ENCODE data around the gene PTOV1.
A peak's percentile ranks its signal among the peaks of the same experiment; 100 is the strongest.

PTOV1 gene

DNA sequence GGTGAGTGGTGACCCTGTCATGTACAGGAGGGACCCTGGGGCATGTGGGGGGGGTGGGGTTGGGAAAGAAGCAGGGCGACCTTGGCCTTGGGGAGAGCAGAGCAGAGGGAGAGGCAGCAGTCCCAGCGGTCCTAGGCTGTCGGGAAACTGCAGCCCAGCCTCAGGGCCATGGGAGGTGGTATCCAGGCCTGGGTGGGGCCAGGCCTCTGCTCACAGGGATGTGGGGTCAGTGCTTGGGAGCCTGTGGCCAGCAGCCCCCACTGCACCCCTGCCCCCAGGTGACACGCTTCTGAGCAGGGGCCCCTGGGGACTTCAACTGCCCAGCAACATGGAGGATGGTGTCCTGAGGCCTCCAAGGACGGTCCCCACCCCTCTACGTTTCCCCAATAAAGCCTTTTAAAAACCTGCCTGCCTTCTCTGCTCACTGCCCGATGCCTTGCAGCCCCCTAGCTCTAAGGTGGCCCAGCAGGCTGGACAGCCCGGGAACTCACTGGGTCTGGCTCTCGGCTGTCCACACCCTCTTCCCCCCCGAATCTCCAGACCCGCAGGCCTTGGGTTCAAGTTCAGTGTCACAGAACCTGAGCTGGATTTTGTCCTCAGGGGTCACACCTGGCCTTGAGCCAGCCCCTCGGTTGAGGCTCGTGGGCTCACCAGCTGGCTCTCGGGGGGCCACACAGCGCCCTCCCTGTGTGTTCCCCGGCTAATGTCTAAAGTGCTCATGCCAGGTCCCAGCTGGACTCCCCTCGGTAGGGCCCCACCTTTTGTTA lies 9.6 kb downstream of the PTOV1 start:
- Histone ChIP-seq H2AFZ (ENCODE audit: low read length, unreplicated experiment) (no peak overlapping the region), H3K27ac (ENCODE audit: low read depth, low read length) (no peak overlapping the region), H3K4me3 (ENCODE audit: low read depth, low read length) (no peak overlapping the region), H3K36me3 (ENCODE audit: insufficient read depth, low read length) (no peaks in the 10 kb centered on the region), H3K27me3 (ENCODE audit: insufficient read depth, low read length) (no peaks in the 10 kb centered on the region), H3K4me1 (ENCODE audit: control insufficient read depth, insufficient read depth, low read length, unreplicated experiment) (peaks cover 15% of the 10 kb centered on the region), H3K79me2 (ENCODE audit: control insufficient read depth, insufficient read depth, low read length, unreplicated experiment) (peaks cover 11% of the 10 kb centered on the region)

DNA sequence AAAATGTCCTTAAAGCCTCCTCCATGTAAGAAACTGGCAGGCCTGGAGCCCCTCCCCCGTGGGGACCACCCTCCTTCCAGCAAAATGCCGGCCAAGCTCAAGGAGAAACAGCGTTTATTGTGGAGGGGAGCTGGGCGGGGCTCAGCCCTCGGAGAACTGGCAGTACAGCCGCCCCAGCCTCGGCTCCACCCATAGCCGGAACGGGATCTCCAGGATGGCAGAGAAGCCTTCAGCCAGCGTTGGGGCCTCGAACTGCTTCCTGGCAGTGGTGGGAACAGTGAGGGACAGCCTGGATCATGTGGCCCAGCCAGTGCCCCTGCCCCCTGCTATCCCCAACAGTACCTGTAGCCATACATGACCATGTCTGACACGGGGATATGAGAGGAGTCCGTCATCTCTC lies 10.1 kb downstream of the PTOV1 start:
- H2AFZ ChIP-seq (ENCODE audit: low read length, unreplicated experiment) = no peak overlapping the region
- H3K79me2 ChIP-seq (ENCODE audit: control insufficient read depth, insufficient read depth, low read length, unreplicated experiment) = peaks cover 13% of the 10 kb centered on the region
- H3K27ac ChIP-seq (ENCODE audit: low read depth, low read length) = no peak overlapping the region
- peaks cover 19% of the 10 kb centered on the region for H3K4me1 ChIP-seq (ENCODE audit: control insufficient read depth, insufficient read depth, low read length, unreplicated experiment)
- no peak overlapping the region for H3K4me3 ChIP-seq (ENCODE audit: low read depth, low read length)
- no peaks in the 10 kb centered on the region for H3K27me3 ChIP-seq (ENCODE audit: insufficient read depth, low read length)
- H3K36me3 ChIP-seq (ENCODE audit: insufficient read depth, low read length) = no peaks in the 10 kb centered on the region

DNA sequence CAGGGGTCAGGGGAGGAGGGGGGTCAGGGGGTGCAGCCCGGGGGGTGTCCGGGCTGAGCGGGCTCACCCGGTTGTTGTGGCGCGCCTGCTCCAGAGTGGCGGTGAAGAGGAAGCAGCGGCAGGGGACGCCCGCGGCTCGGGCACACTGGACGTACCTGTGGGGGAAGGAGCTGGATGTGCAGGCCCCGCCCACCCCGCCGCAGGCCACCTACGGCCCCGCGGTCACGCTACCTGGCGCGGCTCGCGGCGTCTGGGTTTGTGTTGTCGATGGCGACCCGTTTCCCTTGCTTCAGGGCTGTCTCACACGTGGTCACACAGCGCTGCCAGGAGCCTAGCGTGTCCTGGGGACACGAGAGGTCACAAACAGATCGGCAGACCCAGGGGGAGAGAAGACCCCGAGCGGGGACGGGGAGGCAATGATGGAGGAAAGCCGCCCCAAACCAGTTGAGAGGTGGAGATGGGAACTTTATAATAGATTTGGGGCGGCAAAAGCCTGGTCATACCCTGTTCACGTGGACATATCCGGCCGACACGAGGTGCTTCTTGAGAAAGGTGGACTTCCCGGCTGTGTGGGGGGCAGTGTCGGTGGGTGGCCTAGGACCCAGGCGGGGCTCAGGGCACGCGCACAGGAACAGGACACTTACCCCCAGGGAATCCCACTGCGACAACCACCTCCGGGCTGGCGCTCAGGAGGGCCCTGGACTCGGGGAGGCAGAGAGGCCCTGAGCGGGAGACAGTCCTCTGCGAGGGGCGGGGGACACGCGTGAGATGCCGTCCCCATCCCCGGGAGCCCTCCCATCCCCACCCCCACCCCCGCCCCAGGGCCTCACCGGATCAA lies 10.8 kb downstream of the PTOV1 start:
- peaks cover 20% of the 10 kb centered on the region for H3K79me2 ChIP-seq (ENCODE audit: control insufficient read depth, insufficient read depth, low read length, unreplicated experiment)
- H3K27ac ChIP-seq (ENCODE audit: low read depth, low read length) = no peak overlapping the region
- peaks cover 23% of the 10 kb centered on the region for H3K4me1 ChIP-seq (ENCODE audit: control insufficient read depth, insufficient read depth, low read length, unreplicated experiment)
- H3K27me3 ChIP-seq (ENCODE audit: insufficient read depth, low read length) = no peaks in the 10 kb centered on the region
- no peak overlapping the region for H3K4me3 ChIP-seq (ENCODE audit: low read depth, low read length)
- H2AFZ ChIP-seq (ENCODE audit: low read length, unreplicated experiment) = no peak overlapping the region
- no peaks in the 10 kb centered on the region for H3K36me3 ChIP-seq (ENCODE audit: insufficient read depth, low read length)

DNA sequence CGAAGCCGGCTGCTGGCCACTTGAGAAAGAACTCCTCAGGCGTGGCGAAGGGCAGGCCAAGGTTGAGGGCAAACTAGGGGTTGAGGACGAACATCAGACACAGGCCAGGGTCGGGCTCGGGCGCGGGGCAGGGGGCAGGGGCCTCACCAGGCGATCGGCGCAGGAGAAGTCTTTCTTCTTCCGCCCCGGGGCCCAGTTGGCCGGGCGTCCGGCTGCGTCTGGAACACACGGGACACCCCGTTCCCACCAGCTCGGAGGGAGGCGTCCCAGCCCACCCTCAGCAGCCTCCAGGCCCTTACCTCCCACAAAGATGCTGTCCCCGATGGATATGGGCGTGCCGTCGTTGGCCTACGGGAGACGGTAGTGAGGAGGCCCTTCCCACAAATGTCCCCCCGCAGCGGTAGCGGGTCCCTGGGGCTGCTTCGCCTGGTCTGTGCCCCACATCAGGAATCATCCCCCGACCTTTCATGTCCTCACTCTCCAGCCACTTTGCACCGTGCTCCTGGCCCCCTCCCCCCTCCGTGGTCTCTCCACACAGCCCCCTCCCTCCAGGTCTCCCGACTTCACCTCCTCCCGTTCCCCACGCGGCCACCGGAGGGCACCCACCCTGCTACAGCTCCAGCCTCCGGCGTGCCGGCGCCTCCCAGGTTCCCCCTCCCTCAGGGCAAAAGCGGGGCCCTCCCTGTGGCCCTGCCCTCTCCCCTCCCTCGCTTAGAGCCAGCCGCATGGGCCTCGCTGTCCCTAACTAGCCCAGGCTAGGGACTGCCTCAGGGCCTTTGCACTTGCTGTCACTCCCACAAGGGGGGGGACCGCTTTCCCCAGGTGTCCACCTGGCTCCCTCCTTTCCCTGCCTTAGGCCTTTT lies 11.7 kb downstream of the PTOV1 start:
- Histone ChIP-seq H2AFZ (ENCODE audit: low read length, unreplicated experiment) (no peak overlapping the region), H3K79me2 (ENCODE audit: control insufficient read depth, insufficient read depth, low read length, unreplicated experiment) (peaks cover 20% of the 10 kb centered on the region), H3K4me1 (ENCODE audit: control insufficient read depth, insufficient read depth, low read length, unreplicated experiment) (peaks cover 23% of the 10 kb centered on the region), H3K27ac (ENCODE audit: low read depth, low read length) (no peak overlapping the region), H3K27me3 (ENCODE audit: insufficient read depth, low read length) (no peaks in the 10 kb centered on the region), H3K36me3 (ENCODE audit: insufficient read depth, low read length) (no peaks in the 10 kb centered on the region), H3K4me3 (ENCODE audit: low read depth, low read length) (no peak overlapping the region)

DNA sequence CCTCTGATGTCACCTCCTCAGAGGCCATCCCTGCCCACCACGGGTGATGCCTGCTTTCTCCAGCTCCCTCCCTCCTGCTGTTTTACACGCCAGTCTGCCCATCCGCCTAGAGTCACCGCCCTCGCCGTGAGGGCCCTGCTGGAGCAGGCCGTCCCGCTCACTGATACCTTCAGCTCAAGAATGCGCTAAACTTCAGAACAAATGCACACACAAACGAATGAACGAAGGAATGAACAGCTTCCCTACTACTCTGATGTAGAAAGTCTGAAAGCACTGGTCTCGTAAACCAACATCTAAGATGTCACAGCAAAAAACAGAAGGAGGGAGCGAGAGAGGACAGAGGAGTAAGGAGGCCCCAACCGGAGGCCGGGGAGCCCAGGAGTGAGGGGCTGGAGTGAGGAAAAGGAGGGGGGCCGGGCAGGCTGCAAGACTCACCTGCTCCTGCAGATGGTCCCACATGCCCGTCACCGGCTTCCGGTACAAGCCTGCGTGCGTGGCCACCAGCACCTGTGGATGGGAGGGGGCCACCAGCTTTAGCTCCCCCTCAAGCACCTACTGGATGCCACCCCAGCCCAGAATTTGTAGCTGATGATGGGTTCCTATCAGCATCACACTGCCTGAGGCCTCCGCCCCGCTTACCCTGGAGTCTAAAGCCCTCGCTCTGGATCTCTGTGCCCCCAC lies 12.4 kb downstream of the PTOV1 start:
- Histone ChIP-seq H3K27me3 (ENCODE audit: insufficient read depth, low read length) (no peaks in the 10 kb centered on the region), H3K4me3 (ENCODE audit: low read depth, low read length) (no peak overlapping the region), H3K36me3 (ENCODE audit: insufficient read depth, low read length) (no peaks in the 10 kb centered on the region), H3K27ac (ENCODE audit: low read depth, low read length) (no peak overlapping the region), H3K4me1 (ENCODE audit: control insufficient read depth, insufficient read depth, low read length, unreplicated experiment) (peaks cover 24% of the 10 kb centered on the region), H3K79me2 (ENCODE audit: control insufficient read depth, insufficient read depth, low read length, unreplicated experiment) (peaks cover 20% of the 10 kb centered on the region), H2AFZ (ENCODE audit: low read length, unreplicated experiment) (no peak overlapping the region)

DNA sequence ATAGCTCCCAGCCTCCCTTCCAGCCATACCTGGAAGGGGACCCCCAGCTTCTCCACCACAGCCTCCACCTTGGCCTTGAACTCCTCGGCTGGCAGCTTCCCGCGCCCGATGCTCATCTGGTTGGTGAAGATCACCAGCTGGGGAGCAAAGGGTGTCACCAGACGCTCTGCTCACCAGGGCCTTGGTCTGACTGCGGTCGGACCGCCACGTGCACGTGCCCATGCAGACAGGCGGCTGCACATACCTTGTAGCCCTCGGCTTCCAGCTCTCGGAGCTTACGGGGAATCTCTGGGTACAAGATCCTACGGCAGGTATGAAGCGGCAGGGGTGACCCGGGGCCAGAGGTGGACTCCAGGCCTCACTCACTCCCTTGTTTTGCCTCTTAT lies 13.0 kb downstream of the PTOV1 start:
- Histone ChIP-seq H3K79me2 (ENCODE audit: control insufficient read depth, insufficient read depth, low read length, unreplicated experiment) (peaks cover 20% of the 10 kb centered on the region), H3K27me3 (ENCODE audit: insufficient read depth, low read length) (no peaks in the 10 kb centered on the region), H3K4me3 (ENCODE audit: low read depth, low read length) (no peak overlapping the region), H3K4me1 (ENCODE audit: control insufficient read depth, insufficient read depth, low read length, unreplicated experiment) (peaks cover 21% of the 10 kb centered on the region), H3K27ac (ENCODE audit: low read depth, low read length) (no peak overlapping the region), H3K36me3 (ENCODE audit: insufficient read depth, low read length) (no peaks in the 10 kb centered on the region), H2AFZ (ENCODE audit: low read length, unreplicated experiment) (no peak overlapping the region)

DNA sequence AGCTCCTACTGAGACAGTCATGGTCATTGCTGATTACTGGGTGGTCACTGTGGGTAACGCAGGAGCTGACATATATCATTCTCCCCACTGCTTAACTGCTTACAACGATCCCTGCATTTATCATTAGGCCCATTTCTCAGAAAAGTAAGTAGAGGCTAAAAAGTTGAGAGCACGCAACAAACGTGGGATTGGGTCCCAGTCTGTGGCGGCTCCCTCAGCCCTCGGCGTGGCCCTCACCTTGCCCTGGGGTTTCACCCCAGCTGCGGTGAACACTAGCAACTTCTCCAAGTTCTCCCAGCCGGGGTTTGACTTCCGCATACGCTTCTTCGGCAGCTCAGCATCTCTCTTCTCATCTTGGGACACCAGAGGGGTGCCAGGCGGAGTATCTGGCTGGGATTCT lies 13.9 kb downstream of the PTOV1 start:
- no peak overlapping the region for H2AFZ ChIP-seq (ENCODE audit: low read length, unreplicated experiment)
- peaks cover 16% of the 10 kb centered on the region for H3K4me1 ChIP-seq (ENCODE audit: control insufficient read depth, insufficient read depth, low read length, unreplicated experiment)
- no peak overlapping the region for H3K27ac ChIP-seq (ENCODE audit: low read depth, low read length)
- H3K4me3 ChIP-seq (ENCODE audit: low read depth, low read length) = no peak overlapping the region; the same call in 1 of the 2 replicates
- H3K36me3 ChIP-seq (ENCODE audit: insufficient read depth, low read length) = no peaks in the 10 kb centered on the region
- H3K27me3 ChIP-seq (ENCODE audit: insufficient read depth, low read length) = no peaks in the 10 kb centered on the region
- peaks cover 20% of the 10 kb centered on the region for H3K79me2 ChIP-seq (ENCODE audit: control insufficient read depth, insufficient read depth, low read length, unreplicated experiment)

DNA sequence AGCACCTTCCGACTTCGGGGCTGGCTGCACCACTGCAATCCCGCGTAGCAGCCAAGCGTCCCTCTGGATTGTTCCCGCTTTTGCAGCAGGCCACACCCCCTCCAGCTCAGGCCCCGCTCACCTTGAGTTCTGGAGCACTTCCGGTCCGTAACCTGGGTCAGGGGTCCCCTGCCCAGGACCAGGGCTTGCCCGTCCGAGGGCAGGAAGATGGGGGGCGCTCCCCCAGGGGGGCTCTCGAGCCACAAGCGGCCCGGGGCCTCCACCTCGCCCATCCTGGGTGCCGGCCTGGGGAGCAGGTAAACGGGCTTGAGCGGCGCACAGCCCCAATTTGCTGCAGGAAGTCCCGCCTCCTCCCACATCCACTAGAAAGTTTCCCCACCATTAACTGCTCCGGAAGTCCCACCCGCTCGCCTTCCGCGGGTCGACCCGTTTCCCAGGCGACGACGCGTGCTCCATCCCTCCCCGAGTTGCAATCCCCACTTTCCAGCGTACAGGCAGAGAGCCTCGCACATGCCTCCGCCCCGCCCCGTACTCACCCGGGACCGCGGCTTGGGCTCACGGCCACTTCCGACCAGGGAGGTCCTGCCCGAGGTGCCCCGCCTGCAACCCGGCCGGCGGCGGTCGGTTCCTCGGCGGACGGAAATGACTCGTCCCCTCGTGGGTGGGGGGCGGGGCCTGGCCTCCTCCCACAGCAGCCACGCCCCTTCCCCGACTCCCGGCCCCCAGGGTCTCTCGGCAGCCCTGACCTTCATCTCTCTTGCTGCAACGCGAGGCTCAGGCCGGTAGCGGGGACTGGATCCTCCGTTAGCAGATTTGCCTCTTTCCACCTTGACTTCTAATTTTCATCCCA lies 16.2 kb downstream of the PTOV1 start, which contains the start of gene PNKP:
Gene PNKP, minus strand, starts transcription at position 644 of the 850 bp plus-strand sequence. Its CDS starts 372 bp downstream, at position 272.
- Histone ChIP-seq H3K27me3 (ENCODE audit: insufficient read depth, low read length) (no peaks in the 10 kb centered on the region), H3K4me3 (ENCODE audit: low read depth, low read length) (peak within 1 kb of the TSS; percentile 99), H2AFZ (ENCODE audit: low read length, unreplicated experiment) (peak within 1 kb of the TSS; percentile 81), H3K27ac (ENCODE audit: low read depth, low read length) (peak within 1 kb of the TSS; percentile 96), H3K36me3 (ENCODE audit: insufficient read depth, low read length) (no peaks in the 10 kb centered on the region), H3K4me1 (ENCODE audit: control insufficient read depth, insufficient read depth, low read length, unreplicated experiment) (peaks cover 22% of the 10 kb centered on the region), H3K79me2 (ENCODE audit: control insufficient read depth, insufficient read depth, low read length, unreplicated experiment) (peaks cover 20% of the 10 kb centered on the region)

DNA sequence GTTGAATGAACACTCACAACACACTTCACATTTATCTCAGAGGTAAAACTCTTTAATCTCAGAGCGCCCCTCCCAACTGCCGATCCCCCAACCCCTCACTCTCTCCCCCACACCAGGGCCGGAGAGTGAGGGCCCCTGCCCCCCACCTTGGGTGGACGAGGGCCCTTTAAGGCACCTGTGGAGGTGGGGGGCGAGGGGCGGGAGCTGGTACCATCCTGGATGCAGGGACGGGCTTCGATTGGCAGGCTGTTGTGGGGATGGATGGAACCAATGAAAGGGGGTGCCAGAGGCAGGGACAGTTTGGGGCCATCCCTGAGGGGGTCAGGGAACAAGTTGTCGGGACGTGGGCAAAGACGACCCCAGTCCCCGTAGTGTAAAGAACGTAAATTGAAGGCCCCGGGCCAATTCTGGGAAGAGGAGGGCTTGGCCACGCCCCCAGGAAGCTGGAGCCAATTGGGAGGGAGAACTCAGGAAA lies 18.1 kb downstream of the PTOV1 start:
- Histone ChIP-seq H3K4me1 (ENCODE audit: control insufficient read depth, insufficient read depth, low read length, unreplicated experiment) (peaks cover 22% of the 10 kb centered on the region), H3K79me2 (ENCODE audit: control insufficient read depth, insufficient read depth, low read length, unreplicated experiment) (peaks cover 20% of the 10 kb centered on the region), H3K36me3 (ENCODE audit: insufficient read depth, low read length) (no peaks in the 10 kb centered on the region), H3K27me3 (ENCODE audit: insufficient read depth, low read length) (no peaks in the 10 kb centered on the region), H3K27ac (ENCODE audit: low read depth, low read length) (peak overlapping the region; percentile 37), H2AFZ (ENCODE audit: low read length, unreplicated experiment) (no peak overlapping the region), H3K4me3 (ENCODE audit: low read depth, low read length) (peak overlapping the region; percentile 73)
